NCI-H748 treated with DMSO at 0.1 percent for 48 hours (cell line): ENCODE measurements around the gene CCNQ.

Experiments used
- DNase-seq: peaks from one replicate; lab custom pipeline; 2025; lab: John Stamatoyannopoulos, UW

The CCNQ gene

DNA sequence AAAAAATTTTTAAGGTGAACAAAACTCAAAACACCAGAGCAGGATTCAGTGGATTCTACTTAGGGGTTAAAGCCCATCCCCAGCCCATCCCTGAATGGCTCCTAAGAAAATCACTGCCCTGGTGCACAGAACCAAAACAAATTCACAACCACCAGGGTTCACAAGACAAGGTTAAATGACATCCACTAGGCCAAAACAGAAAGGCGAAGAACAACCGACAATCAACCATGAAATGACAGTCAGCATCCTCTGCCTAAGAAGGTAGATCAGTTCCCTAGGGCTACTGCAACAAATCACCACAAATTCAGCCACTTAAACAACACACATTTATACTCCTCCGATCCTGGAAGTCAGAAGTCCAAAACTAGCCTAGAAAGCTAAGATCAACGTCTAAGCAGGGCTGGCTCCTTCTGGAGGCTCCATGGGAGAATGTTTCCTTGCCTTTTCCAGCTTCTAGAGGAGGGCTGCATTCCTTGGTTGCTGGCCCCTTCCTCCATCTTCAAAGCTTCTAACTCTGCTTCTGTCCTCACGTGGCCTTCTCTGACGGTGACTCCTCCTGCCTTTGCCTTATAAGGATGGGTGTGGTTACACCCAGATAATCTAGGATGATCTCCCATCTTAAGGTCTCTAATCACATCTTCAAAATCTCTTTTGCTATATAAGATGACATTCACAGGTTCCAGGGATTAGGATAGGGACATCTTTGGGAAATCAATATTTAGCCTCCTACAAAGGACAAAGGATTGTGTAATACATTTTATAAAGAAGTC lies 1.8 kb downstream of the CCNQ start:
- no peak for DNase-seq

DNA sequence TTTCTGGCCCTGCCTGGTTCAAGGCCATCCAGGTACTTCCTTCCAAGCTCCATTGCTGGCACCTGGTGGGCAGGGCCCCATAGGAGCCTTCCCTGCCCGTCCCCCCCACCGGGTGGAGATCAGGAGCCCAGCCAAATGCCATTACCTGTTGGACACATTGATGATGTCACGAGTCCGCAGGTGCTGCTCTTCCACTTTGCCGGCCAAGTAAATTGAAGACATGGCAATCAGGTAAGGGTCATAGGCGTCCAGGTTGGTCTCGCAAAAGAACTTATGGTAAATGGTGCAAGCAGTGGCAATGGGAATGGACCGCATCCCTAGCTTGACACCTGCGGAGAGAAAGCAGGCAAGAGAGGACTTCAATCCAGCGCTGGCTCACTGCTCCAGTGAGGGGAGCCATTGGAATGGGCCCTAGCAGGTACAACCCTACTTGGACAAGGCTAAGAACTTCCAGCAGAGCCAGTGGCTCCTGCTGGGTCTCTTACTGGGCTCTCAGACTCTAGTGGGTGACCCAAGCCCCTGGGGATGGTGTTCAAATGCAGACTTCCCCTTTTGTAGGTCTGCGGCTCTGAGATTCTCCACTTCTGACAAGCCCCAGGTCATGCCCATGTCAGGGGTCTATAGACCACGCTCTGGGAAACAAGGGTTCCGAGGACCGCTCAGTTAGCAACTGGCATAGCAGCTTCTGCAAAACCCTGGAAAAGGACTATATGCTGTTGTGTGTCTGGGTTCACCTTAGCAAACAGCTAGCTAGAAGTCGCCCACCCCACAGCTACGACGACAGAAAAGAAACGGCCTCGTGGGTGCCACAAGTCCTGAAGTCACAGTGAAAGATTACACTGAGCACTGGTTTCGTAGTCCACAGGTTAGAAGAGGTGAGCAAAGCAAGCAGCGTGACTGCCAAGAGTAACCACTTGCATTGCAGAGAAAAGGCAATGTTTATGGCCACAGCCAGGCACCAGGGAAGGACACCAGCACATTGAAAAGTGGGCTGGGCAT lies 2.8 kb downstream of the CCNQ start:
- DNase-seq, result no peak

DNA sequence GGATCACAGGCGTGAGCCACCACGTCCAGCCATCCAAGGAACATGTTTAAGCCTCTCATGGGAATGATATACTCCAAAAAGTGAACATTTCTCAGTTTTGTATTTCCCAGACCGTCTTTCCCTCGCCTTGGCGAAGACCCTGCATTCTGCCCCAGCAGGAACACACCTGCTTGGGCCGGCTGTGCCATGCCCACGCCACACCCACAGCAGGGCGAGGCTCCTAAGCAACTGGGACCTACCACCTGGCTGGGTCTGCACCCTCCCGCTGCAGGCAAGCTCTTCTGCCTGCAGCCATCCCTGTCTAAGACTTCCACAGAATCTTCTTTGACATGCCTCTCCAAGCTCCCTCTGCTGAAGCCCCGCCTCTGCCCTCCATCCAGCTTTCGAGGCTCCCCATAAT lies 3.6 kb downstream of the CCNQ start:
- no peak for DNase-seq

DNA sequence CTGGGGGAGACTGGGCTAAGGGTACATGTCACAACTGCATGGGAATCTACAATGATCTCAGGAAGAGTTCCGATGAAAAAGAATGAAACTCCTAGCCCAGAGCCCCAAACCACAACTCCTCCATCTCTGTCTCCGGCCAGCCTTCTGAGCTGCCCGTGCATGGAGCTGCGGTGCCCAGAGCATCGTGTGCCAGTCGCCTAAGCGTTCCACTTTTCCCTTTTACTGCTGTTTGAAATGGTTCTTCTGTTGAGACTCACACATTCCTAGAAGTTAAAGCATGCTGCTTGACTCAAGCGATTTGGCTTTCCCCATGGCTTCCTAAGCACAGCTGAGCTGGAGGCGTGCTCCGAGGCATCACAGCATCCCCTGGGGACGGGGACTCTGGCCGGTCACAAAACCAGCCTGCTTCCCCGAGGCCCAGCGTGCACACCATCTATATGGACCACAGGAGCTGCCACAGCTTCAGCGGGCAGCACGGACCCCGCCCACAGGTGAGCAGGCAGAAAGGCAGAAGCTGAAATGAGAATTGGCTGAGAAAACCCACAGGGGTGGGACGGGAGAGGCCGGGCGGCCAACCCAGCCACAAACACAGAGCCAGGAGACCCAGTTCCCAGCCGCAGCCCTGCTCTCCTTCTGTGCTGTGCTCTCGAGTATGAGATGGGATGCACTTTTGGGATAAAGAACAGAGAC lies 5.0 kb downstream of the CCNQ start:
- no peak for DNase-seq

DNA sequence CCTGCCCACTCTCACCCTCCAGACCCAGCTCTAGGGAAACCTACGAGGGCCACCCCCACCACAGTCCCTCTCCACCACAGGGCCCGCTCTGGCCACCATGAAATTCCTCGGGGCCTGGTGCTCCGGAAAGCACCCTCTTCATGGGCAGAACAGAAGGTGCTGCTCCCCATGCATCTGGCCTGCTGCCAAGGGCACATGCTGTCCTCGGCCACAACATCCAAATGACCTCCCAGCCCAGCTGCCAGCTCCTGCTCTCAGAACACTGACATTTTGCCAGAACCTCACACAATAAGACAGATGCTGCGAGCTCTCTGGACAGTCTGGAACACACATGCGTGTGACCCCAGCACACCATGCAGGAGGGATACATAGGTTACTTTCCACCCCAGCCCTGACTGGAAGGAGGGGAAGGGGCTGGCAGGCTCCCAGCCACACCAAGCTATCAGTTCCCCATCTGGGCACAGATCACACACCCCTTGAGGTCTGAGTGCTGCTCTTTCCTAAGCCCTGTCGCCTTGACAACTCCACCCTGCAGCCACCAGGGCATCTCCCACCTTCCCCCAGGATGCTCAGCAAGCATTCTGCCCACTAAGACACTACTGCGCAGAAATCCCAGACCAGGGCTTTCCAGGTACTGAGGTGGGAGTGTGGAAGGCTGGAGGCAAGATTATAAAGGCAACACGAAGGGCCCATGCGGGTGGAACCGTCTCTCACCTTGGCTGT lies 5.8 kb downstream of the CCNQ start:
- no peak for DNase-seq

DNA sequence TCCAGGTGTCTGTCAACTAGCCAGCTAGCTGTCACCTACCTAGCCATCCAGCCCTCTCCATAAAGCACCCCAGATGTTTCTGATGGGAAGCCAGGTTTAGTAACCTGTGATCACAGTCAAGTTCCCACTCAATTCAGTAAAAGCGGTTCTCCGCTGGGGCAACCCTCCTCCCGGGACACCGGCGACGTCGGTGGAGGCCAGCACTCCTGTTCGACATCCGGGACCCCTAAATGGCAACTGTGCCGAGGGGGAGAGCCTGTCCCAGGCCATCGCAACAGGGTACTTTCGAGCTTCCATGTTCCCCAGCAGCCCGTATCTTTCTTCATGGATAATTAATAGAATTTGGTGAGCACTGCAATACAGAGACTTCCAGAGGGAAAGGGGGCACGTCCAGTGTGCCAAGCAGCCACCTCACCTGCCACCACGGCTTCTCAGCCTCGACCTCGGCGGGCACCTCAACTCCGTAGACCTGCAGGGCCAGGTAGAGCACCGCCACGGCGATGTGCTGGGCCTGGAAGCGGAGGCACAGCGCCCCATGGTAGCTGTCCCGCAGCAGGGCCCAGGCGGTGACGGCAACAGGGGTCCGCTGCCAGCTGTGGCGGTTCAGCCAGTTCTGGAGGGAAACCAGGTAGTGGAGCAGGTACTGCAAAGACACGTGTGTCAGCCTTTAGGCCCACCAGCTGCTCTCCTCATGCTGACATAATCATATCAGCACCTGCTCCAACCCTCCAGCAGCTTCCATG lies 6.7 kb downstream of the CCNQ start:
- no peak for DNase-seq

DNA sequence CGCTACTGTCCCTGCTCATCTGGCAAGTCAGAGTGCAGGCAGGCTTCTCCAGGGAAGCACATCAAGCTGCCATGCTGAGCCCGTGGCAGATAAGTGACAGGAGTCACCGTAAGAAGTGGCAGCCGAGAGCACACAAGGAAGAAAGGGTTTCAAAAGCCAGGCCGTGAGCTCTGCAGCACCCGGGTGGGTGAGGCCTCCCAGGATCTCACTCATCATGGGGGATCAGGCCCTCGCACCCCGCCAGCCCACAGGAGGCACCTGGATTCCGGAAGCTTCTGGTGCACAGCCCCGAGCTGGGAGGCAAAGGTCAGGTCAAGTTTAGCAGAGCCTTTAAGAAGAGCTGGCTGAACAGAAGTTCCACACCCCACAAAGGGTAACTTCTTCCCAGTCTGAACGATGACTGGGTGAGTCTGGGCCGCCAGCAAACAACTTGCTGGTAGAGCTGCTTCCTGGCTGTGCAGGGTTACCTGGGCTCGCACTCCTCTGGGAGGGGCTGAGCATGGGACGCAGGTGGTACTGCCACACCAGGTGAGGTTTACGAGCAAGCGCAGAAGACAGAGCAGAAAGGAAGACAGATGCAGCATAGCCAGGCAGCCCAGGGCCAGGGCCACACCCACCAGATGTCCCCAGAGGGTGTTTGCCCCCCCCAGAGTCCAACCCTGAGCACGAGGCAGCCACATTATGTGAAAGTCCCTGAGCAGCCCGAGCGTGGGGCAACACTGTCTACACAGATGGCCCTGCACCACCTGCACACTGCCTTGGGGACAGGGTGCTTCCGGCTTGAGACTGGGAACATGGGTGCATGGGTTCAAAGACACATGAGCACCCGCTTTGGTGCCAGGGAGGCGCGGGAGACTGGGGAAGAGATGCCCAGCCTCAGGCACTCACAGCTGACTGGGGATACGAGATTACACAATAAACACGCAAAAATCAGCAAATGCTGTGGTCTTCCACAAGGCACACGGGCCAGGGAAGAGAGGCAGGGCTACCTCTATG lies 7.7 kb downstream of the CCNQ start:
- DNase-seq, result no peak

DNA sequence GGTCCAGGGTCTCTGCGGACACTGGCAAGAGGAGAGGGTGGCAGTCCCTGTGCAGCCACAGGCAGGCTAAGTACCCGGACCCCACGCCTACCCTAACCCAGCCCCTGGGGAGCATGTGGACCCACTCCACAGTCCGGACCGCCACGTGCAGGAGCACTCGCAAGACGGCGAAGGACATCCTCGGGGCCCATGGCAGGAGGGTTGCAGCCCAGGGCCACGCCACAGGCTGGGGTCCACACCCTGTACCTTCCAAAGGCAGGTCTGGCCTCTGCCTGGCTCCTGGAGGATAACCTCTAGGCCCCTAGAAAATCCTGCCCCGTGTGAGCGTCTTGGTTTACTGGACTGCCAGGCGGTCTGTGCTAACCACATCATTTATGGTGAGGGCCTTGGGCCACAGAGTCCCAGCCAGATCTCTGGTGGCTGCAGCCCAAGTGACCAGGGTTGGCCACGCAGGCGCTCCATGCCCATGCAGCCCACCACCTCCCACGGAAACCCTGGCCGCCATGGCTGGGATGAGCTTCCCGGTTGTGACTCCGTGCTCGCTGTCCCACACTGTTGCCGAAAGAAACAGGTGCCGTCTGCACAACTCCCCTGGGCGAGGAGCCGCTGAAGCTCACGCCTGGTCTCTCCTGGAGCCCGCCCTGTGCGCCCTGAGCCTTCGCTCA lies 10.0 kb downstream of the CCNQ start:
- DNase-seq, result no peak

DNA sequence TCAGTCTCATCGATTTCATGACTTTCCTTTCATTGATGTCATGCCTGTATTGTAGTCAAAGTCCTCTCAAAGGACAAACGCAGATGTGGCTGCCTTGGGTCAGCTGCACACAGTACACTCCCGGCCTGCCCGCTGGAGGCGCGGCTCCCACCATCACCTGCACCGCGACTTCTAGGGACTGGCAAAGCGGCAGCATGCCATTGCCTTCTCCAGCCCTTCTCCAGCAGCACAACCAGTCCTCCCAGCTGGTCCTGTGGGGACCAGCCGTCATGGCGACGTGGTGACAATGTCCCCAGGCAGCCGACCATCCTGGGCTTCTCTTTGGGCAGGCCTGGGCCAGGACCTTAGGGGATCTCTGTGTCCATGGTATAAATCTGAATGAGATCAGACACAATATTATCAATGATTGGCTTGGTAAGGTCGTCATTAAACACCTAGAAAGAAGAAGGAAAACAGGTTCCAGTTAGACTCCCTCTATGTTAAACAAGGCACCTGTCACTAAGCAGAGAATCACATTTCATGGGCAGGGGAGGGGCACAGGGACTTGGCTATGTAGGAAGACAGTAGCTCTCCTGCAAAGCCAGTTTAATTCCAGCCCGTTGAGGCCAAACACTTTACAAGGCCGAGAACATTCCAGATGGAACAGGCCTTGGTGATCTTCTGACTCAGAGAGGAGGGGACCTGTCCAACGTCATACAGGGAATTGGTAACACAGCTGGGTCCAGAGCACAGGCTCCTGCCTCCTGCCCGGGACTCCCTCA lies 10.7 kb downstream of the CCNQ start:
- DNase-seq, result no peak

DNA sequence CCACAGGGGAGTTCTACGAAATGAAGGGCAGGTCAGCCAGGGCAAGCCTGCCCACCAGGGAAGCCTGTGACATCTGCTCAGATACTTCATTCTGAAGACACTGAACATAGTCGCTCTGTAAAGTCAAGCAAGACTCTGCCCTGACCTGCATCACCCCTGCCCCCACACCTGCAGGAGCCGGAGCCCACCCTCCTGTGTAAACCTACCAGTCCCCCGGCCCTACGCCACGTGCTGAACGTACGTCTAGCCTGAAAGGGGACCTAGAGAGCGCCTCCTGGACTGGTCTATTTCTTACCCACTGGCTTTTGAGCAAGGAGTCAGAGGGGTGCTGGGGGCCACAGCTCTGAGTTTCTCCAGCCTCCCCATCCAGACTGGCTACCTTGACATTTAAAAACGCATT lies 11.6 kb downstream of the CCNQ start:
- no peak for DNase-seq

DNA sequence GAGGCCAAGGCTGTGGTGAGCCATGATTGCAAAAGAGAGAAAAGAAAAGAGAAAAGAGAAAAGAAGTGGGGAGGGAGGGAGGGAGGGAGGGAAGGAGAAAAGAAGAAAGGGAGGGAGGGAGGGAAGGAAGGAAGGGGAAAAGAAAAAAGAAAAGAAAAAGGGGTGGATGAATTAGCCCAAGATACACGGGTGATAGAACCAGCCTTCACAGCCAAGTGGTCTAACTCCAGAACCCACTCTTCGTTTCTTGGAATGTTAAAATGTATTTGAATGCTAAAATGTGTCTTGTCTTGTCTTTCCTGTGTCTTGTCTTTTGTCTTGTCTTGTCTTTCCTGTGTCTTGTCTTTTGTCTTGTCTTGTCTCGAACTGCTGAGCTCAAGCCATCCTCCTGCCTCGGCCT lies 13.1 kb downstream of the CCNQ start:
- DNase-seq, result no peak

DNA sequence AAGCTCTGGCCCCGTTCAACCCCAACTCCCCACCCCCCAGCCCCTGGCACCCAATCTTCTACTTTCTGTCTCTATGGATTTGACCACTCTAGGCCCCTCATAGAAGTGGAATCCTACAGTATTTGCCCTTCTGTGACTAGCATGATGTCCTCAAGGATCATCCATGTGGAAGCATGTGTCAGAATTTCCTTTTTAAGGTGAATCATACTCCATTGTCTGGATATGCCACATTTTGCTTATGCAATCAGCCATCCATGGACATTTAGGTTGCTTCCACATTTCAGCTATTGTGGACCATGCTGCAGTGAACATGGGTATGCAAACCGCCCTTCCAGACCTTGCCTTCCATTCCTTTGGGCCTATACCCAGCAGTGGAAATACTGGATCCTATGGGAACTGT lies 15.5 kb downstream of the CCNQ start:
- DNase-seq, result no peak

DNA sequence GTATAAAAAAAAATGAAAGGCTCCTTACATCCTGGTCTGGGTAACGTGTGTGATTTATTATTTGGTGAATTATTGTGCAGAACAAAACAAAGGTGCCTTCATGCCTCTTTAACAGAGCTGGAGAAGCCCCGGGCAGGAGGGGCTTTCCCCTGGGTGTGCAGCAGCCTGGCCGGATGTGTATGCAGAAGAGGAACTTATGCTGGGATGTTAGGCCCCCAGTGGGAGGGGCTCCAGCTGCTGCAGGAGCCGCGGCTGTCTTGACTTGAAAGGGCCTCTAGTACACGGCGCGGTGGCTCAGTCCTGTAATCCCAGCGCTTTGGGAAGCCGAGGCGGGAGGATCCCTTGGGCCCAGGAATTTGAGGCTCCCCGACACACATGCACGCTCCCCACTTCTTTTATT lies 16.0 kb downstream of the CCNQ start:
- DNase-seq, result no peak

DNA sequence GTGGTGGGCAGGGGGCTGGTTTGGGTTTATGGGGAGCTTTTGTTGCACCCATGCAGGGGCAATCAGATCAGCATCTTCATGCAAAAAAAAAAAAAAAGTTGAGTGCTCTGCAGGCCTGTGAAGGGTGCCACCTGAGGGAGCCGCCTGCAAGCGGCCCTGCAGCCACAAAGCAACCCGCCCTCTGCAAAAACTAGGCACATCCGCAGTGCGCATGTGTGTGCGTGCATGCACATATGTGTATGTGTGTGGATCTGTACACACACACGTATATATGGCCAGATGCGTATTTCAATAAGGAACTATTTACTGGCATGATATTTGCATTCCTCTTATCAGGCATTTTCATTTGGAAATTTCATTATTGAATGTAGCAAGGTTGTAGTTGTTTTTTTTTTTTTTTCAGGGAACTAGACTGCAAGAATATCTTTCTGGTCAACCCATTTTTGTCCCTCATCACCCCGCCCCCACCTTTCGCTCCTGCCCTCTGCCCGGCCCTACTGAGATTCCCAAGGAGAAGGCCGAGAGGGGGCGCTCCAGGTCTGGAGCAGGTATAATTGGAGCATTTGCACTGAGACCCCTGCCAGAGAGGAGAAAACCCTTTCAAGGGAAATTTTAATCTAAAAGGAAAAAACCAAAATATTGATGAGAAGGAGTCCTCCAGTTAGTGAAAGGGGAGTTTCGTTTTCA lies 18.1 kb downstream of the CCNQ start:
- DNase-seq, result no peak

DNA sequence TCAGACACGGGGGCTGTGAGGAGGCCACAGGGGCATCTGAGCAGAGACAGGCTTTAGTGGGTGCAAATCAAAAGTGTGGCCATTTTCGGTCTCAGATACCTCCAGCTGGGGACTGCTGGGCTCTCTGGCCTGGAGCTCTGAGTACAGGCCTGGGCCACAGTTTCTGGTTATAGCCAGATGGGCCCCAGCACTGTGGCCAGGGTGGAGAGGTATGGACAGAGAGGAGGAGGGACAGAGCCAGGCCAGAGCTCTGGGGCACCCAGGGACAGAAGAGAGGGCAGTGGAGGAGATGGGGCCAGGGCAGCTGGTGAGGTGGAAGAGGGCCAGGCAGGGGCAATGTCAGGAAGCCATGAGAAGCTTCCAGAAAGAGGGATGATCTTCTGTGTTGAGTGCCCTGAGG lies 20.1 kb downstream of the CCNQ start:
- DNase-seq, result no peak

DNA sequence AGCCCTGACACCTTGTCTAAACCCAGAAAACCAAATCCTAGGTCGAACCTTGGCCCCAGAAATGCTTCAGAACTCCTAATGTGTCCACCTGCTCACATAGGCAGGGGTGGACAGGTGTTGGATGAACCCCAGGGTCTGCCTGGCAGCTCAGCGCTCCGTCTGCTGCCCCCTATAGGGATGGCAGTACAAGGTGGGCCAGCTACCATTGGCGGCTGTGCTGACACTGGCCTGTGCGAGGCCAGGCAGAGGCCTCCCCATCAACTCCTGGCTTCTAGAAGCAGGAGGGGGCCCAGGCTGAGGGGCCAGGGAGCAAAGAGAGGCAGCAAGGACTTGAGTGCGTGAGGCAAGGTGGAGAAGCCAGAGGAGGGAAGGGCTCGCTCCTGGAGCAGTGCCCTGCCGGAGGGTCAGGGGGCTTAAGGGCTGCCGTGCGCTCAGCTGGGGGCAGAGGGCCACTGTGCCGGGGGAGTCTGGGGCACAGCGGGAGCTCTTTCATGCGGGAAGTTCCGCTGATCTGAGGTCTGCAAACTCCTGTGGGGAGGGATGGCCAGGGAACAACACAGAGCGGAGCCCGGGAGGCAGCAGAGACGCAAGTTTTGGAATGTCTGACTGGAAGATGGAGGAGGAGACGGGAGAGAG lies 20.6 kb downstream of the CCNQ start:
- no peak for DNase-seq

DNA sequence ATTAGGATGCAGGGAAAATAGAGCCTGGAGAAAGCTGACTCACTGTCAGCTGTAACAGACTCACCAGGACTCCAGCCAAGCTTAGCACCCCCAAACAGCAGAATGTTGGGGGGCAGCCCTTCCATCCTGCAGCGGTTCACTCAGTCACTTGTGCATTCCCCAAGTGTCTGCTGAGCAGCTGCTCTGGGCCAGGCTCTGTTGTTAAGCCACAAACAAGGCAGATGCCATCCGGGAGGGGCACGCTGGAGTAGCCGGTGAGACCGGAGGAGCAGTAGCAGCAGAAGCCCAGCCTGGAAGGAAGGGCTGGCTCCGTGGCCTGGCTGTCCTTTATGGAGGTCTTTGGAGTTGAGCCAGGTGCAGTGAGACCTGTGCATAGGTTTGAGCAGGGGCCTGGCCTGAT lies 22.0 kb downstream of the CCNQ start:
- no peak for DNase-seq
